GDM1 (cell line): ENCODE measurements around the gene EDA2R.

ENCODE experiments used
- DNase-seq: peaks from one replicate; lab custom pipeline; 2025; lab: John Stamatoyannopoulos, UW

Gene EDA2R

GRCh38 chrX:66638591-66639500 is at the start of gene EDA2R:
Gene EDA2R (minus strand): TSS chrX:66639078. CDS start chrX:66616020, 23,058 bp downstream.
- DNase-seq, result peak; percentile 77

GRCh38 chrX:66684196-66684595 is 45.3 kb upstream of the EDA2R start:
- DNase-seq, result no peak

- DNase-seq, result no peak
Observed at GRCh38 chrX:66680451-66680850, 41.6 kb upstream of the EDA2R start.

GRCh38 chrX:66677430-66677829 is 38.6 kb upstream of the EDA2R start:
- DNase-seq, result no peak

- DNase-seq, result no peak
Observed at GRCh38 chrX:66676990-66677389, 38.1 kb upstream of the EDA2R start.

- no peak for DNase-seq
Observed at GRCh38 chrX:66676413-66676812, 37.5 kb upstream of the EDA2R start.

GRCh38 chrX:66675541-66675940 is 36.7 kb upstream of the EDA2R start:
- no peak for DNase-seq

- DNase-seq, result no peak
Observed at GRCh38 chrX:66674506-66674905, 35.6 kb upstream of the EDA2R start.

- DNase-seq, result no peak
Observed at GRCh38 chrX:66672106-66672505, 33.2 kb upstream of the EDA2R start.

- DNase-seq, result no peak
Observed at GRCh38 chrX:66654411-66654810, 15.5 kb upstream of the EDA2R start.

- DNase-seq, result no peak
Observed at GRCh38 chrX:66635360-66635759, 3.5 kb downstream of the EDA2R start.

- no peak for DNase-seq
Observed at GRCh38 chrX:66634272-66634671, 4.6 kb downstream of the EDA2R start.

GRCh38 chrX:66633541-66633940 is 5.3 kb downstream of the EDA2R start:
- no peak for DNase-seq

GRCh38 chrX:66632981-66633380 is 5.9 kb downstream of the EDA2R start:
- no peak for DNase-seq

- DNase-seq, result no peak
Observed at GRCh38 chrX:66632473-66632872, 6.4 kb downstream of the EDA2R start.

GRCh38 chrX:66625525-66625924 is 13.4 kb downstream of the EDA2R start:
- no peak for DNase-seq

- DNase-seq, result no peak
Observed at GRCh38 chrX:66622209-66622608, 16.7 kb downstream of the EDA2R start.

GRCh38 chrX:66616944-66617343 is 21.9 kb downstream of the EDA2R start:
- no peak for DNase-seq

GRCh38 chrX:66602381-66602938 is 36.4 kb downstream of the EDA2R start:
- DNase-seq, result no peak

- DNase-seq, result no peak
Observed at GRCh38 chrX:66601522-66601921, 37.4 kb downstream of the EDA2R start.

- no peak for DNase-seq
Observed at GRCh38 chrX:66579219-66579618, 59.7 kb downstream of the EDA2R start.

GRCh38 chrX:66553973-66554372 is 84.9 kb downstream of the EDA2R start:
- no peak for DNase-seq

GRCh38 chrX:66547847-66548369 is 91.0 kb downstream of the EDA2R start:
- no peak for DNase-seq
